Stimulated activated effector memory CD8-positive, alpha-beta T cell treated with anti-CD3 and anti-CD28 coated beads, Interleukin-12 subunit alpha, Interleukin-12 subunit beta, amount 100 ng/mL, for 72 hours (primary cell): Measurements from ENCODE around the gene CCDC30.
A peak's percentile ranks its signal among the peaks of the same experiment; 100 is the strongest.
"Not testable (repeated sequence)": the region's sequence is repeated elsewhere in the genome, so short reads cannot be mapped to it uniquely, and the experiment has no call there.

Source experiments
- ATAC-seq: fragments of 150-1000 bp; cut with Tn5 transposase; 2 replicates; pipeline ENCODE4 v1.10.0; 2021
- DNase-seq, 2 donors: peaks; one replicate each; pipeline ENCODE4 v3.0.0; 2021 to 2022; ENCODE audit warnings: low spot score in 2 of 2
- H3K27ac Mint-ChIP-seq: one replicate; pipeline ENCODE4 v1.8.0; 2022; ENCODE audit warnings: mild to moderate bottlenecking, mixed read lengths
- H3K36me3 Mint-ChIP-seq: one replicate; pipeline ENCODE4 v1.8.0; 2022; ENCODE audit warnings: mild to moderate bottlenecking, mixed read lengths
- H3K4me1 Mint-ChIP-seq: one replicate; pipeline ENCODE4 v1.8.0; 2022; ENCODE audit warnings: mixed read lengths
- H3K4me3 Mint-ChIP-seq: one replicate; pipeline ENCODE4 v1.8.0; 2022; ENCODE audit warnings: mild to moderate bottlenecking, mixed read lengths
- H3K9me3 Mint-ChIP-seq: one replicate; pipeline ENCODE4 v1.8.0; 2022; ENCODE audit warnings: mixed read lengths

CCDC30 gene

GRCh38 chr1:42680055-42680454 lies 217.0 kb downstream of the CCDC30 start:
- H3K9me3 Mint-ChIP-seq, result no peaks in the 10 kb centered on the region
- no peak for ATAC-seq
- H3K27ac Mint-ChIP-seq, result no peak overlapping the region
- peak overlapping the region; percentile 94 for H3K4me3 Mint-ChIP-seq
- H3K36me3 Mint-ChIP-seq, result peaks cover 46% of the 10 kb centered on the region
- H3K4me1 Mint-ChIP-seq, result peaks cover 38% of the 10 kb centered on the region
- no peak for DNase-seq

- ATAC-seq (no peak), DNase-seq (no peak)
- Mint-ChIP-seq H3K27ac (peak overlapping the region; percentile 98), H3K9me3 (no peaks in the 10 kb centered on the region), H3K36me3 (peaks cover 51% of the 10 kb centered on the region), H3K4me3 (peak overlapping the region; percentile 94), H3K4me1 (peaks cover 48% of the 10 kb centered on the region)
Observed at GRCh38 chr1:42680921-42681683, 218.0 kb downstream of the CCDC30 start.

GRCh38 chr1:42681741-42682483 lies 218.8 kb downstream of the CCDC30 start, which contains the start of gene YBX1:
YBX1 (plus strand) TSS chr1:42682418; CDS start chr1:42682566, 148 bp downstream.
- no peaks in the 10 kb centered on the region for H3K9me3 Mint-ChIP-seq
- DNase-seq, result peak; percentile 95 to 98
- H3K4me1 Mint-ChIP-seq, result peaks cover 57% of the 10 kb centered on the region
- H3K36me3 Mint-ChIP-seq, result peaks cover 59% of the 10 kb centered on the region
- ATAC-seq, result peak; percentile 96
- peak within 1 kb of the TSS; percentile 98 for H3K27ac Mint-ChIP-seq
- peak within 1 kb of the TSS; percentile 94 for H3K4me3 Mint-ChIP-seq

- peak; percentile 35 for ATAC-seq
- Mint-ChIP-seq H3K4me3 (peak overlapping the region; percentile 94), H3K4me1 (peaks cover 62% of the 10 kb centered on the region), H3K27ac (peak overlapping the region; percentile 98), H3K36me3 (peaks cover 64% of the 10 kb centered on the region)
- H3K9me3 Mint-ChIP-seq, DNase-seq: not testable (repeated sequence)
Observed at GRCh38 chr1:42682484-42682738, 219.3 kb downstream of the CCDC30 start.

GRCh38 chr1:42682739-42683531 lies 219.8 kb downstream of the CCDC30 start:
- Mint-ChIP-seq H3K36me3 (peaks cover 69% of the 10 kb centered on the region), H3K4me3 (peak overlapping the region; percentile 94), H3K9me3 (no peaks in the 10 kb centered on the region), H3K27ac (peak overlapping the region; percentile 98), H3K4me1 (peaks cover 67% of the 10 kb centered on the region)
- peak; percentile 34 to 76 for DNase-seq
- ATAC-seq, result peak; percentile 33

GRCh38 chr1:42684139-42684538 lies 221.1 kb downstream of the CCDC30 start:
- DNase-seq (peak in 1 of 2 donors; percentile 56), ATAC-seq (no peak)
- Mint-ChIP-seq H3K4me3 (peak overlapping the region; percentile 94), H3K36me3 (peaks cover 81% of the 10 kb centered on the region), H3K4me1 (peaks cover 77% of the 10 kb centered on the region), H3K27ac (peak overlapping the region; percentile 98), H3K9me3 (no peaks in the 10 kb centered on the region)

GRCh38 chr1:42686418-42686817 lies 223.3 kb downstream of the CCDC30 start:
- H3K36me3 Mint-ChIP-seq, result peaks cover 98% of the 10 kb centered on the region
- H3K4me1 Mint-ChIP-seq, result peaks cover 86% of the 10 kb centered on the region
- H3K9me3 Mint-ChIP-seq, result no peaks in the 10 kb centered on the region
- H3K27ac Mint-ChIP-seq, result peak overlapping the region; percentile 37
- DNase-seq, result no peak
- peak overlapping the region; percentile 94 for H3K4me3 Mint-ChIP-seq
- ATAC-seq, result no peak

GRCh38 chr1:42689912-42690311 lies 226.8 kb downstream of the CCDC30 start:
- H3K9me3 Mint-ChIP-seq, result no peaks in the 10 kb centered on the region
- peaks cover 100% of the 10 kb centered on the region for H3K36me3 Mint-ChIP-seq
- peak overlapping the region; percentile 9 for H3K27ac Mint-ChIP-seq
- DNase-seq (peak in 1 of 2 donors; percentile 38), ATAC-seq (no peak)
- peak overlapping the region; percentile 27 for H3K4me3 Mint-ChIP-seq
- H3K4me1 Mint-ChIP-seq, result peaks cover 82% of the 10 kb centered on the region

GRCh38 chr1:42690477-42691156 lies 227.5 kb downstream of the CCDC30 start:
- peak overlapping the region; percentile 27 for H3K4me3 Mint-ChIP-seq
- no peaks in the 10 kb centered on the region for H3K9me3 Mint-ChIP-seq
- H3K4me1 Mint-ChIP-seq, result peaks cover 78% of the 10 kb centered on the region
- no peak for DNase-seq
- peak; percentile 80 for ATAC-seq
- peaks cover 100% of the 10 kb centered on the region for H3K36me3 Mint-ChIP-seq
- no peak overlapping the region for H3K27ac Mint-ChIP-seq

- Mint-ChIP-seq H3K9me3 (no peaks in the 10 kb centered on the region), H3K27ac (no peak overlapping the region), H3K4me1 (peaks cover 78% of the 10 kb centered on the region), H3K36me3 (peaks cover 100% of the 10 kb centered on the region), H3K4me3 (peak overlapping the region; percentile 27)
- DNase-seq, result peak in 1 of 2 donors; percentile 40
- ATAC-seq, result peak; percentile 74
Observed at GRCh38 chr1:42691157-42691498, 228.0 kb downstream of the CCDC30 start.

GRCh38 chr1:42692461-42692860 lies 229.4 kb downstream of the CCDC30 start:
- Mint-ChIP-seq H3K27ac (peak overlapping the region; percentile 61), H3K4me3 (no peak overlapping the region)

GRCh38 chr1:42692911-42693310 lies 229.8 kb downstream of the CCDC30 start:
- H3K27ac Mint-ChIP-seq, result peak overlapping the region; percentile 61
- DNase-seq, result no peak
- no peaks in the 10 kb centered on the region for H3K9me3 Mint-ChIP-seq
- H3K36me3 Mint-ChIP-seq, result peaks cover 100% of the 10 kb centered on the region
- H3K4me3 Mint-ChIP-seq, result no peak overlapping the region
- peaks cover 62% of the 10 kb centered on the region for H3K4me1 Mint-ChIP-seq
- ATAC-seq, result no peak

More at GRCh38 chr1:42692461-42692860, 229.4 kb downstream of the CCDC30 start:
- H3K4me1 Mint-ChIP-seq, result peaks cover 67% of the 10 kb centered on the region
- no peak for ATAC-seq
- H3K36me3 Mint-ChIP-seq, result peaks cover 100% of the 10 kb centered on the region
- no peaks in the 10 kb centered on the region for H3K9me3 Mint-ChIP-seq
- no peak for DNase-seq

- Mint-ChIP-seq H3K4me3 (no peak overlapping the region), H3K27ac (peak overlapping the region; percentile 71), H3K36me3 (peaks cover 100% of the 10 kb centered on the region), H3K9me3 (no peaks in the 10 kb centered on the region), H3K4me1 (peaks cover 22% of the 10 kb centered on the region)
- DNase-seq (no peak), ATAC-seq (no peak)
Observed at GRCh38 chr1:42698081-42698813, 235.2 kb downstream of the CCDC30 start.

GRCh38 chr1:42700006-42700405 lies 236.9 kb downstream of the CCDC30 start:
- ATAC-seq (no peak), DNase-seq (no peak)
- Mint-ChIP-seq H3K4me3 (no peak overlapping the region), H3K9me3 (no peaks in the 10 kb centered on the region), H3K4me1 (peaks cover 19% of the 10 kb centered on the region), H3K36me3 (peaks cover 100% of the 10 kb centered on the region), H3K27ac (peak overlapping the region; percentile 71)
